Loucy (cell line): ENCODE measurements around the gene C2CD3.

Source experiments
- CTCF ChIP-seq: fragments of 200-600 bp; sonication (generic); conservative IDR thresholded peaks from 2 replicates; pipeline ENCODE4 v1.5.1; 2014; ENCODE audit warnings: mild to moderate bottlenecking, antibody characterized with exemption, low read length
- EZH2phosphoT487 ChIP-seq: fragments of 200-600 bp; IDR thresholded peaks from 2 replicates; pipeline ENCODE4 v1.6.1; 2018; ENCODE audit warnings: antibody characterized with exemption, mild to moderate bottlenecking, moderate library complexity, borderline replicate concordance

- TF ChIP-seq CTCF, result no peak
- no peak for TF ChIP-seq EZH2phosphoT487
These were observed 147.5 kb downstream of the C2CD3 start for GRCh38 chr11:74023276-74023675.
